NCI-H748 treated with DMSO at 0.1 percent for 48 hours (cell line): ENCODE data around the gene ZNF813.

Source experiments
- DNase-seq: peaks from one replicate; lab custom pipeline; 2025; lab: John Stamatoyannopoulos, UW

The ZNF813 gene

DNA sequence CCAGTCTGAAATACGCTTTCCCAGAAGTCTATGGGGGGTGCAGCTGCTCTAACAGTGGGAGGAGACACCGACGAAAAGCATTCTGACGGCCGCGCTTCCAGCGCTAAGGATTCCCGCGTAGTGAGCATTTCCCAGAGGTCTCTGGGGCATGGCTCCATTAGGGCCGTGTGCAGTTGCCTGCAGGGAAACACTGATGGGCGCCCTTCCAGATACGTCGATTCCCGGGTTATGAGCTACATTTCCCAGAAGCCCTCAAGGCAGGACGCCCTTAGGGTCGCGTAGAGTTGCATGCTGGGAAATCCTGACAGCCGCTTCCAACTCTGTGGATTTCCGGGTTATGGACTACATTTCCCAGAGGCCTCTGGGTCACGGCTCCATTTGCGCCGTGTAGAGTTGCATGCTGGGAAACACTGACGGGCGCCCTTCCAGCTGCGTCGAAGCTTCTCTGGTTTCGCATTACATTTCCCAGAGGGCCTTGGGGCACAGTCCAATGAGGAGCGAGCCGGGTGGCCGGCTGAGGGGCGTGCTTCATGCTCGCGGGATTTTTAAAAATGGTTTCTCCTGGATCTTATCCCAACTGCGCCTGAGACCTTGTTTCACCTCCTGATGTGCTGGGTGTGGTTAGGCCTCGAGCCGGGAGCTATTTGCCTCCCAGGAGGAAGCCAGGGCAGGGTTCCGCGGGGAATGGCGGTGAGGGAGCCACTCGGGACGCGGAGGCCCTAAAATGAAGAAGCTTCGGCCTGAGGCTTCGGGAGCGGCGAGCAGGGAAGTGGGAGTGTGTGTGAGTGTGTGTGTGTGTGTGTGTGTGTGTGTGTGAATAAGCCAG, 53.2 kb downstream of the ZNF813 start:
- DNase-seq = peak; percentile 91

DNA sequence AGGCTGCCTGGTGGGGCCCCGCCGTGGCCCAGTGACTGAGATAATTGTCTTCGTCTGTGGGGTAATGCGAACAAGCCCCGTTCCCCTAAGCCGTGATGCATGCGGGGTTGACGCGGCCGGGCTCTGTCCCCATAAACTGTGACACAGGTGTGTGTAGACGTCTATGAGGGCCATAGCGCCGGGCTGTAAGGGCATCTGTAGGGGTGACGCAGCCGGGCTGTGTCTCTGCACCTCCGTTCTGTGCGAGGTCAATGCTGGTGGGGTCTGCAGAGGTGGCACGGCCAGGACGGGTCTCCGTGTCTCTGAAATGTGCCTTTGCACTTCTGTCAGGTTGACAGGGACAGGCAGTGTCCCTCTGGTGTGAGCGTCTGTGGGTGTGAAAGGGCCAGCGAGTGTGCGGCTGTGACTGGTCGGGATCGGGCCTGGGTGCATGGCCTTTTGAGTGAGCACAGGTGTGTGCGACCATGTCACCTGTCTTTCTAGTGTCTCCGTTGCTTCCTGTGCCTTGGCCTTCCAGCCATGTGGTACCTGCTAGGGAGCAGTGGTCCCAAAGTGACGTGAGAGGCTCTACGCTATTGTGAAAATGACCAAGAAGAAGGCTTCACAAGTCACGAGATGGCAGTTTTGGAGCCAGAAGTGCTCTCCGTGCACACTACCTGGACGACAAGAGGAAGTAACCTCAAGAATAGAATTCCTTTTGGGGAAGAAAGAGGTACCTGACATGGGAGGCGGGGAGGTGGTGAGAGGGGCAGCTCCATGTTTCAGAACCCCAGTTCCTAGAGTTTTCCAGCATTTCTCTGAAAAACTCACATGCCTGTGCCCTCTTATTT, 54.1 kb downstream of the ZNF813 start:
- no peak for DNase-seq

DNA sequence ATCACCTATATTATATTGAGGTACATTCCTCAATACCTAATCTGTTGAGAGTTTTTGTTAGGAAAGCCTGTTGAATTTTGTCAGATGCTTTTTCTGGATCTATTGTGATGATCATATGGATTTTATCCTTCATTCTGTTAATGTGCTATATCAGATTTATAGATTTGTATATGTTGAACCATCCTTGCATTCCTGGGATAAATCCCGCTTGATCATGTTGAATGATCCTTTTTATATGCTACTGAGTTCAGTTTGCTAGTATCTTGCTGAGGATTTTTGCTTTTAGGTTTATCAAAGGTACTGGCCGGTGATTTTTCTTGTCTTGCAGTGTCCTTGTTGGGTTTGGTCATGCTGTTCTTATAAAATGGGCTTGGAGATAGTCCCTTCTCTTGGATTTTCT, 58.4 kb downstream of the ZNF813 start:
- no peak for DNase-seq

DNA sequence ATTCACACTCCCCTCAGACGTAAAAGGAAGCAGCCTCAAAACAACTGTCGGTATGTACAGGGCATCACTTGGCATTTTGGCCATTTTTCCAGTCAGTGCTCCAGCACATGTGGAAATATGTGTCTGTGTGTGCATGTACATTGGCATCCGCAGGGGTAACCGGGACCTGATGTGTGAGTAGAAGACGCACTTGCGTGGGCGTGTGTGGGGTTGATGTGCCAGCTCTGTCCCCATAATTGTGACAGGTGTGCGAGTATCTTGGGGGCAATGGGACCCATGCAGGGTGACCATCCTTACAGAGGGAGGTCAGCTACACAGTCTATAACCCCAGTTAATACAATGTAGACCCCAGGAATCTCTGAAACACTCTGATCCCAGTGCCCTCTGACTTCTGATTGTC, 63.1 kb downstream of the ZNF813 start:
- no peak for DNase-seq

DNA sequence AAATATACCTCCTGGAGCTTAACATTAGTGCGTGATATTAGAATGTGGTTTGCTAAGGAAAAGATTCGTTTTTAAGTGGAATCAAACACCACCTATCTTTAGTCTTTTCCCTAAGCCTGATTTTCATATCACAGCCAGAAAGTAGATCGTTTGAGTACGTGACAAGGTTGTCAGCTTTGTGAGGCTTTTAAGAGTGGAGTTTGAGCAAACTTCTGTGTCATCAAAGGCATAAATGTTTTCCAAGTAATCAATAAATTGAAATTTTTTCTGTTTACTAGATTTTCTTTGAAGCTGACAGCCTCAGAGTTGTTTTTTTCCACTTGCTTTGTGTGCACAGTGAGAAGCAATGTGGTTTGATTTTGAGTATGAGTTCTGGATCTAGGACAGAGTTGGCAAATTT, 63.9 kb downstream of the ZNF813 start:
- DNase-seq = no peak

DNA sequence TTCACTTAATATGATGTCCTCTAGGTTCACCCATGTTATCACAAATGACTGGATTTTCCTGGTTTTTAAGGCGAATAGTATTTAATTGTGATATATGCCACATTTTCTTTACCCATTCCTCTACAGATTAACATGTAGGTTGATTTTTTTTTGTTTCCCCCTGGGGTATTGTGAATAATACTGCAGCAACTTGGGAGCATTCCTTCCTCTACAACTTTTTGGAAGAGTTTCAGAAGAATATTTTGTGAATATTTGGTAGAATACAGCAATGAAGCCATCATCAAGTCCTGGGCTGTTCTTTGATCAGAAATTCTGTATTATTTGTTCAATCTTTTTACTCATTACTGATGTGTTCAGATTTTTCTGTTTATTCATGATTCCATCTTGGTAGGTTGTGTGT, 64.8 kb downstream of the ZNF813 start:
- DNase-seq = no peak

DNA sequence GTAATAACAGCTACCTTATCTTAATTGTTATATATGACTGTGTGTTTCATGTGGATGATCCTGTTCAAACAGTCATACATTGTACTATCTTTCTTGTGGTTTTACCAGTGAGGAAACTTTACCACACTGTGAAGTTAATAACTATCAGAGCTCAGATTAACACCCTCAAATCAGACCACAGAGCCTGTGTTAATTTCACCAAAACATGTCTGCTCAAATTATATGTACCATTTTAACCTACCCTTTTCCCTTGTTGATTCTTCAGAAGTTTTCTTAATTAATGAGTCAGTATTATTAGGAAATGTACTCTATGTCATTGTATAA, 68.7 kb downstream of the ZNF813 start:
- no peak for DNase-seq

DNA sequence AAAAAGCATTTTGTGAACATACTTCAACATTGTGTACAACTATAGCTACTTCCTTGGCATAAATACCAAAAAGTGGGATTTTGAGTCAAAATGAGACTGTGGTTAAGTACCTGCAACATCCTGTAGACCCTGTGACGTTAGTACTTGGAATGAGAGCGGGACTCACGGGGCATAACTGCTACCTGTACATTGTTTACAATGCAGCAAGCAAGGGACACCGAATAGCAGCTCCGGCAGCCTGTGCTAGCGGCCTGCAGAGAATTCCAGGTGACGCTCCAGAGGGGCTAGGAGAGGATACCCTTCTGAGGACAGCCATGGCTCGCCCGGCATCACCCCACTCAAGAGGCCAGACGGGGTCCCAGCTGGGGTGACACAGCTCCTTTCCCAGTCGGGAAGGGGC, 69.6 kb downstream of the ZNF813 start:
- no peak for DNase-seq

DNA sequence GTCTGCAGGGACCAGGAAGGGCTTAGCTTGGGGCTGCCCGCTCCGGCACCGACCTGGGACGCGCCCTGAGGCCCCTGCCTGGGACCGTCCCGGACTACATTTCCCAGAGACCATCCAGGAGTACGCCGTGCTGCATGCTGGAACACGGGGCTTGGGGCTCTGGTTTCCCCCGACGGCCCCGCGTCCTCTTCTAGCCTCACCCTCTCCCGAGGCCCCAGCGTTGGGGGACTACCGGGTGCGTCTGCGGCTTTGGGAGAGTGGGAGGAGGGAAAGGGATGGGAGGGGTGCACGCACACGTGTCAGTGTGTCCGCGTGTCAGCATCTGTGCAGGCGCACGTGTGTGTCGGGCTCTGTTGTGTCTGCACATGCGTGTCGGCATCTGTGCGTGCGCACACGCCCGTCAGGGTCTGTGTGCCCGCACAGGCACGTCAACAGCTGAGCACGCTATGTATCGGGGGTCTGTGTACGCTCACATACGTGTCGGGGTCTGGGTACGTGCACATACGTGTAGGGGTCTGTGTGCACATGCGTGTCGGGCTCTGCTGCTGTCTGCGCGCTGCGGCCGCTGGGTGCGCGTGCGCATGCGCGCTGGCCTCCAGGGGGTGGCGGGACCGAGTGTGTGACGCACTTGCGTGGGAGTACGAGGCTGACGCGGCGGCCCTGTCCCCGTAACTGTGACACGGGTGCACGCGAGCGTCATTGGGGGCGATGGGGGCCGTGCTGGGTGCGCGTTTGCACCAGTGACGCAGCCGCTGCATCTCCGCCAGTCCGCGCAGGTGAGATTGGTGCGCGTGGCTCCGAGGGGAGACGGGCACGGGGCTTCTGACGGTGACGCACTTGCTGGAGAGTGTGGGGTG, 70.2 kb downstream of the ZNF813 start, which contains the start of gene ZNF331:
Gene ZNF331 (plus strand): TSS at position 625 of the 857 bp plus-strand sequence. CDS start 31,232 bp downstream, outside the sequence.
- peak; percentile 44 for DNase-seq

DNA sequence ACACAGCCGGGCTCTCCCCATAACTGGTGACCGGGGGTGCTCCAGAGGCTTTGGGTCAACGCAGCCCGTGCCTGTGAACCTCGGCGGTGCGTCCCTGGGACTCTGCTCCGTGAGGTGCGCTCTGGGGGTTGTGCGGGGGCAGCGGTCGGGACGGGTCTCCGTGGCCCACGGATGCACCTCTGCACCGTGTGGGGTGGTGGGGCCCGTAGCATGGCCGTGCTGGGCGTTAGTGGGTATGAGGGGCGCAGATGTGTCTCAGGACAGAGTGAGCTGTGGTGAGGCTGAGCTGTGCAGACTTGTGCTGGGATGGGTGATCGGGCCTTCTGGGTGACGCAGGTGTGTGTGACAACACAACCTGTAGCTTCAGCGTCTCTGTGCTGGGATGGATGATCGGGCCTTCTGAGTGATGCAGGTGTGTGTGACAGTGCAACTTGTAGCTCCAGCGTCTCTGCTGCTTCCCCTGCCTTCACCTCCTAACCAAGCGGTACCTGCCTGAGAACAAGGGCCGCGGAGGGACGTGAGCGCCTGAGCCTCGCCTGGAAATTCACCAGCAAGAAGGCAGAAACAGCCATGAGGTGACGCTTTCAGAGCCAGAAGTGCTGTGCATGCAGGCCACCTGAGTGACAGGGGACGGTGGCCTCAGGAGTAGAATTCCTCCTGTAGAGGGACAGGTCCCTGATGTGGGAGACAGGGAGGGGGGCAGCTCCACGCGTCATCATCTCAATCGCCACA, 71.0 kb downstream of the ZNF813 start:
- DNase-seq = no peak

DNA sequence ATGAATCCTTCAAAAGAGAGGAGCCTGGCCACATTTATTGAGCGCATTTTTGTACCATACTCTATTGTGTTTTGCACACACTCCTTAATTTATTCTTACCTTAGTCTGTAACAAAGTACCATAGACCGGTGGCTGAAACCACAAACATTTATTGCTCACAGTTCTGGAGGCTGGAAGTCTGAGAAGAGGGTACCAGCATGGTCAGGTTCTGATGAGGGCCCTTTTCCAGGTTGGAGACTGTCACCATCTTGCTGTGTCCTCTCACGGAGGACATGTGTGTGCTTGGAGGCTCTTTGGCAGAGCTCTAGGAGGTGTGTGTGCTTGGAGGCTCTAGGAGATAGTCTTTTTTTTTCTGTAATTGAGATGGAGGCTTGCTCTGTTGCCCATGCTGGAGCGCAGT, 72.6 kb downstream of the ZNF813 start:
- no peak for DNase-seq

DNA sequence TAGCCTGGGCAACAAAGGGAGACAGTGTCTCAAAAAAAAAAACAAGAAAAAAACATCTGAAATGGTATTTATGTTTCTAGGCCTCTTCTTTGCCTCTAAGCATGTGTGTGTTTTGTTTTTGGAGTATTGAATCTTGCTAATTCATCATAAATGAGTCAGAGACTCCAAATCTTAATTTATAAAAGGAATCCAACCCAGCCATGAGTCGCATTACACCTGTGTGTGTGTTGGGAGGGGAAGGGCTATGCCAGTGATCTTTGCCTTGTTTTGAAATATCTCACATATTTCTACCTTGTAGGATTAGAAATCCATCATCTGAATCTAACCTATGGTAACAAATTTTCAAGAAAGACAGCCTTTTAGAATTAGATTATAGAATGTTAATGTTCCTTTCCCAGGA, 74.4 kb downstream of the ZNF813 start:
- no peak for DNase-seq

DNA sequence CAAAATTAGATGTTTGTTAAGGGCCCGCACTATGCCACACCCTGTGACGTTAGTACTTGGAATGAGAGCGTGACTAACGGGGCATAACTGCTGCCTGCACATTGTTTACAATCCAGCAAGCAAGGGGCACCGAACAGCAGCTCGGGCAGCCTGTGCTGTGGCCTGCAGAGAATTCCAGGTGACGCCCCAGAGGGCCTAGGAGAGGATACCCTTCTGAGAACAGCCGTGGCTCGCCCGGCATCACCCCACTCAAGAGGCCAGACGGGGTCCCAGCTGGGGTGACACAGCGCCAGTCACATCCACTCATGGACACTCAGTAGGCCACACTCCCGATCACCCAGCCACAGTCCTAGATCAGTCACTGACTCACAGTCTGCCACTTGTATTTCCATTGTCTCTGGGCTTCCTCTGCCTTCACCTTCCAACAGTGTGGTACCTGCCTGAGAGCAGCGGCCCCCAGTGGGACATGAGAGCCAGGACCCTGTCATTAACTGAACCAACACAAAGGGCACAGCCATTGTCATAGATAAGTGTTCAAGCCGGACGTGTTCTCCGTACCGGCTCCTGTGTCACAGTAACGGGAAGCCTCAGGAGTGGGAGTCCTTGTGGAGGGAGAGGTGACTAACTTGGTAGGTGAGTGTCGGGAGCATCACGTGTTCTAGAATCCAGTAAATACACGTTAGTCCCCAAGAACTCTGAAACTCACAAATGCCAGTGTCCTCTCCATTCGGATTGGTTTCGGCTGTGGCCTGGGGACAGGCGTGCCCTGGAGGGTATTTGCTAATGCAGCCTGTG, 77.9 kb downstream of the ZNF813 start:
- no peak for DNase-seq
